Spinal cord (tissue), 10 donors: ENCODE results near the gene BEX5. TPM values are rescaled to one million over a fixed set of nuclear protein-coding genes. Genes with fewer than 3 reads are reported as not detected.
"Not testable (repeated sequence)": the region's sequence is repeated elsewhere in the genome, so short reads cannot be mapped to it uniquely, and the experiment has no call there.

Experiments
- DNase-seq, 6 donors: peaks; one replicate each; pipeline versions ENCODE4 v3.0.0 to v3.0.0-alpha.2; 2013 to 2015; ENCODE audit warnings: low spot score in 6 of 6, low read depth in 4 of 6
- H3K27ac ChIP-seq: one replicate; pipeline ENCODE4 v1.5.1; 2013; ENCODE audit warnings: low read depth, low read length, control low read depth
- H3K27me3 ChIP-seq: one replicate; pipeline ENCODE4 v1.6.1; 2013; ENCODE audit warnings: low read length; ENCODE audit not compliant: control insufficient read depth, insufficient read depth
- H3K36me3 ChIP-seq: one replicate; pipeline ENCODE4 v1.6.1; 2013; ENCODE audit warnings: low read length; ENCODE audit not compliant: control insufficient read depth, insufficient read depth
- H3K4me1 ChIP-seq: one replicate; pipeline ENCODE4 v1.6.1; 2013; ENCODE audit warnings: low read length; ENCODE audit not compliant: control insufficient read depth, insufficient read depth
- H3K4me3 ChIP-seq: one replicate; pipeline ENCODE4 v1.5.1; 2013; ENCODE audit warnings: low read depth, low read length, control low read depth
- H3K9me3 ChIP-seq: one replicate; pipeline ENCODE4 v1.6.1; 2013; ENCODE audit warnings: low read length; ENCODE audit not compliant: control insufficient read depth, insufficient read depth
- WGBS: methylation state at CpG from one replicate; pipeline ENCODE4 v1.1.5; 2013; ENCODE audit warnings: missing lambda C conversion rate; ENCODE audit not compliant: insufficient coverage; 5-methylcytosine and 5-hydroxymethylcytosine counted together
- polyA plus RNA-seq, 2 donors: library from polyadenylated mRNA; unstranded; fragments of 120-200 nt; gene quantifications; one replicate each; pipeline ENCODE4 v1.2.1, GENCODE V29; 2013; ENCODE audit not compliant: insufficient read length in 2 of 2
- total RNA-seq, 2 donors: library from RNA; depleted of rRNA in 1 of 2; stranded (reverse); fragments of 120-200 nt in 1 of 2; fragments of >200 nt in 1 of 2; gene quantifications; one replicate each; pipeline versions ENCODE4 v1.2.3 to v1.2.4, GENCODE V29; 2013 to 2014
- donor health status: healthy.

Gene BEX5
- total and polyA plus RNA-seq, 4 donors = 28.3 to 154 (median 85.2) TPM

GRCh38 chrX:102129473-102129872 is 26.3 kb downstream of the BEX5 start:
- Histone ChIP-seq H3K36me3 (no peaks in the 10 kb centered on the region), H3K4me1 (peaks cover 5% of the 10 kb centered on the region), H3K9me3 (no peaks in the 10 kb centered on the region), H3K4me3 (no peak overlapping the region), H3K27me3 (peaks cover 12% of the 10 kb centered on the region), H3K27ac (no peak overlapping the region)
- WGBS = no CpG with 5 or more reads among the region's 1 CpG
- DNase-seq = peak in 2 of 6 donors; percentile 17 to 52

- H3K4me3 ChIP-seq = no peak overlapping the region
- peaks cover 10% of the 10 kb centered on the region for H3K27me3 ChIP-seq
- no peaks in the 10 kb centered on the region for H3K36me3 ChIP-seq
- no peaks in the 10 kb centered on the region for H3K9me3 ChIP-seq
- DNase-seq = peak in 2 of 6 donors; percentile 1 to 16
- 43% methylated on average over 8 of the region's 8 CpGs for WGBS
- H3K4me1 ChIP-seq = peaks cover 5% of the 10 kb centered on the region
- H3K27ac ChIP-seq = peak overlapping the region; percentile 6
These were observed 28.9 kb downstream of the BEX5 start for GRCh38 chrX:102126863-102127262.

GRCh38 chrX:102126080-102126818 is 29.5 kb downstream of the BEX5 start:
- 18% methylated on average over 16 of the region's 21 CpGs for WGBS
- DNase-seq = peak in 2 of 6 donors; percentile 18 to 23
- Histone ChIP-seq H3K4me3 (peak overlapping the region; percentile 19), H3K27ac (peak overlapping the region; percentile 6)
- H3K36me3 ChIP-seq, H3K4me1 ChIP-seq, H3K9me3 ChIP-seq, H3K27me3 ChIP-seq: not testable (repeated sequence)

GRCh38 chrX:102125436-102125835 is 30.3 kb downstream of the BEX5 start, which contains the start of gene TCEAL2:
Gene TCEAL2 (plus strand): TSS chrX:102125679. CDS start chrX:102126831, 1,152 bp downstream.
- not testable (repeated sequence) for H3K4me1 ChIP-seq, H3K36me3 ChIP-seq, H3K27me3 ChIP-seq, H3K9me3 ChIP-seq
- Histone ChIP-seq H3K27ac (peak within 1 kb of the TSS; percentile 6), H3K4me3 (peak within 1 kb of the TSS; percentile 43)
- WGBS = 20% methylated on average over 11 of the region's 38 CpGs
- DNase-seq = peak in 4 of 6 donors; percentile 24 to 88 (median 57)

GRCh38 chrX:102125014-102125413 is 30.8 kb downstream of the BEX5 start:
- not testable (repeated sequence) for H3K27me3 ChIP-seq, H3K9me3 ChIP-seq, H3K36me3 ChIP-seq, H3K4me1 ChIP-seq, DNase-seq, H3K27ac ChIP-seq
- peak overlapping the region; percentile 43 for H3K4me3 ChIP-seq
- WGBS = 32% methylated on average over 4 of the region's 10 CpGs

GRCh38 chrX:102115748-102116147 is 40.0 kb downstream of the BEX5 start:
- Histone ChIP-seq H3K27me3 (peaks cover 3% of the 10 kb centered on the region), H3K9me3 (peaks cover 2% of the 10 kb centered on the region), H3K4me3 (no peak overlapping the region), H3K27ac (no peak overlapping the region), H3K36me3 (no peaks in the 10 kb centered on the region), H3K4me1 (no peaks in the 10 kb centered on the region)
- WGBS = 63% methylated on average over 2 of the region's 2 CpGs
- no peak for DNase-seq

GRCh38 chrX:102113367-102113766 is 42.4 kb downstream of the BEX5 start:
- H3K9me3 ChIP-seq = peaks cover 2% of the 10 kb centered on the region
- H3K36me3 ChIP-seq = no peaks in the 10 kb centered on the region
- no peaks in the 10 kb centered on the region for H3K4me1 ChIP-seq
- no peak for DNase-seq
- no peak overlapping the region for H3K27ac ChIP-seq
- 55% methylated on average over 3 of the region's 4 CpGs for WGBS
- H3K4me3 ChIP-seq = no peak overlapping the region
- H3K27me3 ChIP-seq = no peaks in the 10 kb centered on the region

Other genes with a start within 250 kb of the BEX5 start
- gene ZMAT1, start 223.9 kb downstream of the BEX5 start, total RNA-seq = 10 to 100 TPM; 12.8 to 14.8 TPM
- 10 to 100 TPM; 30.6 to 42.1 TPM for gene ZMAT1, start 223.9 kb downstream of the BEX5 start, polyA plus RNA-seq
- 10 to 100 TPM; 17.8 to 26.8 TPM for gene TCEAL2, start 30.3 kb downstream of the BEX5 start, total RNA-seq
- gene TCEAL2, start 30.3 kb downstream of the BEX5 start, polyA plus RNA-seq = 100 to 1,000 TPM; 171 to 190 TPM
- 1 to 10 TPM; 5.1 to 6.2 TPM for gene TCEAL6, start 13.5 kb downstream of the BEX5 start, total RNA-seq
- gene TCEAL6, start 13.5 kb downstream of the BEX5 start, polyA plus RNA-seq = 10 to 100 TPM; 34.0 to 36.9 TPM
- not detected for gene TCP11X1, start 59.3 kb upstream of the BEX5 start, total RNA-seq
- gene TCP11X1, start 59.3 kb upstream of the BEX5 start, polyA plus RNA-seq = not detected
- under 1 TPM in 1 of 2 donors, not detected in 1; 0.22 TPM for gene NXF2, start 91.2 kb upstream of the BEX5 start, total RNA-seq
- gene NXF2, start 91.2 kb upstream of the BEX5 start, polyA plus RNA-seq = under 1 TPM in 1 of 2 donors, not detected in 1; 0.32 TPM